ENCODE results near the gene TAS1R2. TPM values are rescaled to one million over a fixed set of nuclear protein-coding genes. Genes with fewer than 3 reads are reported as not detected.

TAS1R2 gene
- total RNA-seq, 2 donors from 2014 or later: not detected

DNA sequence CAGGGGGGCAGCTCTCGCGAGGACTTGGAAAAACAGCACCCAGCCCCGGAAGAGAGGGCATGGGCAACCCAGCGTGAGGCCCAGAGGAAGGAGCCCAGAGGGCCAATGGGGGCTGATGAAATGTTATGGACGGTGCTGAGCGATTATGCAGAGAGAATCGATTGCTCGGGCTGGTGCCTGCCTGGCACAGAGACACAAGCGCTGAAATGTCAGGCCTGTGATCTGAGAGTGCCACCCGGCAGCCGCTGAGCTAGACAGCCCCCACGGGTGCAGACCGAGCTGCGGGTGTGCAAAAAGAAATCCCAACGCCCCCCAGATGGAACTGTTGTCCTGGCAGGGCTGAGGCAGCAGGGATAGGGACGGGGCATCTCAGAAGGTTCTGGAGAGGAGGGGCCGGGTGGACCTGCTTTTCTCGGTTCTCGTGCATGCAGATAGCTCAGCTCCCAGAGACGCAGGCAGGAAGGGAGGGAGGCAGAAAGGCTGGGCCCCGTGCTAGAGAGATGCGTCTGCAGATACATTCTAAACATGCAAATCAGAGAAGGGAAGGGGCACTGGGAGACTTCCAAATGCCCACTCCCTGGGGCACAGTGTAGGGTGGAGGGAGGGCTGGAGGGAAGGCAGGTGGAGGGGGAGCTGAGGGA lies 41.5 kb downstream of the TAS1R2 start:
- H3K36me3 Mint-ChIP-seq: no peaks in the 10 kb centered on the region
- DNase-seq (ENCODE audit: low spot score in 2 of 2) (no peak), ATAC-seq (no peak)
- H3K9me3 Mint-ChIP-seq: no peaks in the 10 kb centered on the region
- no peak overlapping the region for H3K27ac Mint-ChIP-seq

GRCh38 chr1:18817316-18817715 lies 42.1 kb downstream of the TAS1R2 start:
- DNase-seq (ENCODE audit: low spot score in 2 of 2) (no peak), ATAC-seq (no peak)
- no peaks in the 10 kb centered on the region for H3K36me3 Mint-ChIP-seq
- no peak overlapping the region for H3K27ac Mint-ChIP-seq
- H3K9me3 Mint-ChIP-seq: no peaks in the 10 kb centered on the region

- H3K27ac Mint-ChIP-seq: no peak overlapping the region
- no peaks in the 10 kb centered on the region for H3K9me3 Mint-ChIP-seq
- ATAC-seq (no peak), DNase-seq (ENCODE audit: low spot score in 2 of 2) (no peak)
- H3K36me3 Mint-ChIP-seq: no peaks in the 10 kb centered on the region
These were observed 42.7 kb downstream of the TAS1R2 start for GRCh38 chr1:18816808-18817207.

GRCh38 chr1:18814874-18815531 lies 44.5 kb downstream of the TAS1R2 start:
- no peak for DNase-seq (ENCODE audit: low spot score in 2 of 2)
- Mint-ChIP-seq H3K36me3 (no peaks in the 10 kb centered on the region), H3K9me3 (no peaks in the 10 kb centered on the region), H3K27ac (no peak overlapping the region)
- no peak for ATAC-seq

GRCh38 chr1:18814425-18814824 lies 45.0 kb downstream of the TAS1R2 start:
- H3K27ac Mint-ChIP-seq: no peak overlapping the region
- DNase-seq (ENCODE audit: low spot score in 2 of 2) (no peak), ATAC-seq (no peak)
- H3K36me3 Mint-ChIP-seq: no peaks in the 10 kb centered on the region
- H3K9me3 Mint-ChIP-seq: no peaks in the 10 kb centered on the region

DNA sequence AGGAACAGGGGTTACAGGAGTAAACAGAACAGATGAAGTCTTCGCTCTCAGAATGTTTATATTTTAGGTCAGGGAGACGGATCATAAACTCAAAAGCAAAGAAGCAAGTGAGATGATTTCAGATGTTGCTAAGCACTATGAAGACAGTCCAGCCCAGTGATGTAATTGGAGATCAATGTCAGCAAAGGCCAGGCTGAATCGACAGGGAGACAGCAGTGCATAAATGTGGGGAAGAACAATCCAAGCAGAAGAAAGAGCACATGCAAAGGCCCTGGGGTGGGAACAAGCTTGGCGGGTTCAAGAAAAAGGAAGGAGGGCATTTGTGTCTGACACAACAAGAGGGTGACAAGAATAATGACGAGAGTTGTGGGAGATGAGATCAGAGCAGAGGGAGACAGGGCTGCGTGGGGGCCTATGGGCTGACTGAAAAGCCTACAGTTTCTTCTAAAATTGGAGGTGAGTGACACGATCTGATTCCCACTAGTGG lies 47.0 kb downstream of the TAS1R2 start:
- Mint-ChIP-seq H3K36me3 (no peaks in the 10 kb centered on the region), H3K9me3 (no peaks in the 10 kb centered on the region), H3K27ac (no peak overlapping the region)
- ATAC-seq (no peak), DNase-seq (ENCODE audit: low spot score in 2 of 2) (no peak)

GRCh38 chr1:18811733-18812452 lies 47.6 kb downstream of the TAS1R2 start:
- no peak for DNase-seq (ENCODE audit: low spot score in 2 of 2)
- Mint-ChIP-seq H3K36me3 (no peaks in the 10 kb centered on the region), H3K9me3 (no peaks in the 10 kb centered on the region), H3K27ac (no peak overlapping the region)
- no peak for ATAC-seq

GRCh38 chr1:18809953-18810899 lies 49.2 kb downstream of the TAS1R2 start:
- no peak for DNase-seq (ENCODE audit: low spot score in 2 of 2)
- no peak for ATAC-seq
- H3K36me3 Mint-ChIP-seq: no peaks in the 10 kb centered on the region
- H3K27ac Mint-ChIP-seq: no peak overlapping the region
- H3K9me3 Mint-ChIP-seq: no peaks in the 10 kb centered on the region

- H3K27ac Mint-ChIP-seq: no peak overlapping the region
- ATAC-seq: no peak
- H3K36me3 Mint-ChIP-seq: no peaks in the 10 kb centered on the region
- no peaks in the 10 kb centered on the region for H3K9me3 Mint-ChIP-seq
- no peak for DNase-seq (ENCODE audit: low spot score in 2 of 2)
These were observed 50.9 kb downstream of the TAS1R2 start for GRCh38 chr1:18808550-18808949.

DNA sequence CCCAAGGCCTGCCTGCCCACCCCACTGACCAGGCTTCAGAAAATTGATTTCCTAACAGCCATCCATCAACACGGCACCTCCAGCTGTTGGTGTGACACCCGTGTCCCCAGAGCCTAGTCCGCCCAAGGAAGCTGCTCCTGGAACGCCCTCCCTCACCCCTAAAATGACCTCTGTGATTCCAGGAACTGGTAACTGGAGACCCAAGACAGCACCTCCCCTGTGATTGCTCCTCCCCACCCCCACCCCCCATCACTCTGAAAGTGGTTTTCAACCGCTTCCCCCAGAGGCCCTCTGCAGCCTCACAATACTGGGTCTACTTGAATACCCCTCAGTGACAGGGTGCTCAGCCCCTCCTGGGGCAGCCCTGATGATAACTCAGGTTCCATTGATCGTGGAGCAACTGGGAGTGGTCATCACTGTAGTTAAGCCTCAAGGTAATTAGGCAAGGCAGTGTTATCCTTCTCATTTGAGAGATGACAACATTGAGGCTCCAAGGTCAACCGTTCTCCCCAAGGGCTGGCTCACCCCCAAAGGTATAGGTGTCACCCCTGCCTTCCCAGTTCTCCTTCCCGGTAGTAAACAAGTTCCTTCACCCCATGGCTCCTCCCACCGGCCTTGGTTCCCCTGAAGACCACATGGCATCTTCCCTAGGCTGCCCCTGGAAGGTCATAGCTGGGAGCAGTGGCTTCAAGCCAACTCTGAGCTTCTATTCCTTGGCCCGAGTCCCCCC lies 52.0 kb downstream of the TAS1R2 start:
- peak overlapping the region in 1 of 2 donors; percentile 52 for H3K27ac Mint-ChIP-seq

GRCh38 chr1:18805925-18806849 lies 53.3 kb downstream of the TAS1R2 start:
- DNase-seq (ENCODE audit: low spot score in 2 of 2) (no peak), ATAC-seq (no peak)
- no peaks in the 10 kb centered on the region for H3K9me3 Mint-ChIP-seq
- no peaks in the 10 kb centered on the region for H3K36me3 Mint-ChIP-seq
- H3K27ac Mint-ChIP-seq: no peak overlapping the region

More for the DNA sequence above, 52.0 kb downstream of the TAS1R2 start:
- DNase-seq (ENCODE audit: low spot score in 2 of 2) (no peak), ATAC-seq (no peak)
- Mint-ChIP-seq H3K9me3 (no peaks in the 10 kb centered on the region), H3K36me3 (no peaks in the 10 kb centered on the region)

GRCh38 chr1:18805150-18805879 lies 54.1 kb downstream of the TAS1R2 start:
- Mint-ChIP-seq H3K9me3 (no peaks in the 10 kb centered on the region), H3K27ac (no peak overlapping the region), H3K36me3 (no peaks in the 10 kb centered on the region)
- DNase-seq (ENCODE audit: low spot score in 2 of 2) (no peak), ATAC-seq (no peak)

- H3K9me3 Mint-ChIP-seq: no peaks in the 10 kb centered on the region
- DNase-seq (ENCODE audit: low spot score in 2 of 2) (no peak), ATAC-seq (no peak)
- no peaks in the 10 kb centered on the region for H3K36me3 Mint-ChIP-seq
- H3K27ac Mint-ChIP-seq: no peak overlapping the region
These were observed 55.6 kb downstream of the TAS1R2 start for GRCh38 chr1:18803851-18804250.

DNA sequence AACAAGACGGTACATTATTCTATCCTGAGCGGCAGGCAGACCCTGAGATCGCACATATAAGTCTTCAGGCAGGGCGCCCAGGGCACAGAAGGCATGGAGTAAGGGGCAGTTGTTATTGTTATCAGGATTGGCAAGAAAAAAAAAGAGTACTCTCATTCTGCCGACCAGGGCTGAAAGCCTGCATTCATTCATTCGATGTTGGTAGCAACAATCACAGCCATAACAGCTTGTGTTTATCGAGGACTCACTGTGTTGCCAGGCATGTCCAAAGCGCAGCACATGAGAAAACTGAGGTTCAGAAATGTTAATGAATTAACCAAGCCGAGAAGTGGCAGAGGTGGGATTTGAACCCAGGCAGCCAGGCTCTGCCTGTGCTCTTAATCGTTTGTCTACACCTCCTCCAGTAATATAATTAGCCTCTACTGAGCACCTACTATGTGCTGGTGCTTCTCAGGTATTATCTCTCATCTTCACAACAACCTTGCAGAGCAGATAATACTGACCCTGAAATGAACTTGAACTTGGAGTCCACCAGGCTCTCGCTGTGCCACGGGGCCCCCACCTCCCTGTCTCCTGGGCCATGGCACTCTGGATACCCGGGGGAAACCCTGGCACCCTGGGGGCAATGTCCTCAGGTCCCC lies 56.2 kb downstream of the TAS1R2 start:
- DNase-seq (ENCODE audit: low spot score in 2 of 2): no peak
- Mint-ChIP-seq H3K36me3 (no peaks in the 10 kb centered on the region), H3K9me3 (no peaks in the 10 kb centered on the region), H3K27ac (no peak overlapping the region)
- no peak for ATAC-seq

Measured in activated naive CD4-positive, alpha-beta T cell treated with anti-CD3 and anti-CD28 coated beads, Interleukin-2, amount 50 U/mL, for 72 hours (primary cell).